ENCODE measurements around the gene AMACR.
"Not testable (repeated sequence)": the region's sequence is repeated elsewhere in the genome, so short reads cannot be mapped to it uniquely, and the experiment has no call there.

The AMACR gene

DNA sequence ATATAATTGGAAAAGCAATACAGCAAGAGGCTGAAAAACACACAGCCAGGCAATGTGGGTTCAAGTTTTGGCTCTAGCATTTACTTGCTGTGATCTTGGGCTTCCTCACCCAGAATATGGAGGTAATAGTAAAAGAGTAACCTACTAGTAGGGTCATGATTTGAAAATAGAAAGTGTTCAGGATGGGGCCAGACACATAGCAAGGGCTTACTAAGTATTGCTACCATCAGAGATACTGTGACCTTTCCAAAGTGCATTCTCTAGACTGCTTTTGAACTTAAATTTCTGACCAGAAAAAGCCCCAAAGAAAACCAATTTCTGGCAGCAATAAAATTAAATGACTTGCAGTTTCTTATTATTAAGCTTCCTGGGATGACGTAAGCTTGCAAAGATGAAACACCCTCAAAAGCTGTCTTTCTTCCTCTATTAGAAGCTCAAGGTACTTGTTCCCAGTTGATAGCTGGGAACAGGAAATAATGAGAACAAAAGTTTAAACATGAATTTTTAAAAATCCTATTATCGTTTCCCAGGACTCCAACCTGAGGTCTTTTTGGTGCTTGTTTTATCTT lies 43.6 kb downstream of the AMACR start:
- no peak for DNase-seq

DNA sequence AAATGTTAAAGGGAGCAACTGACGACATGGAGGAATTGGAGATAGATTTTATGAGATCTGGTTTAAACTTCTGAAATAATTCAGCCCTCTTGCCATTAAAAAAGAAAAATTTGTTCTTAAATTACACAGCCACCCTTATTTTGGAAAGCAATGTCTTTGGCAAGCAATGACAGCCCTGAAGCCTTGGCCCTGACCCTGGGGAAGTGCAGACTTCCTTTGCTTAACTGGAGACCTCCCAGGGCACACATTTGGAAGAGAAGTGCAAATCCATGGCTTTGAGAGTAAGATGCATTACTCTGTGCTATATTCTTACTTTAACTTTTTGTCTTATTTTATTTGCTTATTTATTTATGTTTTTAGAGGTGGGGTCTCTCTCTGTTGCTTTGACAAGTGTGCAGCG lies 49.7 kb downstream of the AMACR start:
- DNase-seq = no peak

DNA sequence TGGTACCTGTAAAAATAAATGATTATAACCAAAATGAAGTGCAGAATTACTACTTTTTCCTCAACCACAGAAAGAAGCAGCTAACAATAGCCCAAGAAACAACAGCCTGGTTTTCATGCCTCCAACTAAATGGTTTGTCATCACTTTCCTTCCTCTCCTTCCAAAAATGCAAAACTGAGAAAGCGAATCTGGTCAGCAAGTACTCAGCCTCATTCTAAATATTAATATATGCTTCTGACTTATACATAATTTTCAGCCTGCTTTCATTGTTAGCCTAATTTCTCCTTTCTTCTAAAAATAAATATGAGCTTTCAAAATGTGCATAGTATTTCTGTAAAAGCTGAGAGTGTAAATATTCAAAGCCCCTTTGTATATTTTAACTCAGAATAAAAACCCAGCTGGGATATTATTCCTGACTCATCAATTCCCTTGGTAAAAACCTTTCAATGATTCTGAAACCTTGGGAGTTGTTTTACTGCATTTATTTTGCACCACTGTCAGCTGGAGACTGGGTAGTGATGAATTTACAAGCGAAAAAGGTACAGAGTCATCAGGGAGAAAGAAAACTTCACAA lies 50.2 kb downstream of the AMACR start:
- no peak for DNase-seq

DNA sequence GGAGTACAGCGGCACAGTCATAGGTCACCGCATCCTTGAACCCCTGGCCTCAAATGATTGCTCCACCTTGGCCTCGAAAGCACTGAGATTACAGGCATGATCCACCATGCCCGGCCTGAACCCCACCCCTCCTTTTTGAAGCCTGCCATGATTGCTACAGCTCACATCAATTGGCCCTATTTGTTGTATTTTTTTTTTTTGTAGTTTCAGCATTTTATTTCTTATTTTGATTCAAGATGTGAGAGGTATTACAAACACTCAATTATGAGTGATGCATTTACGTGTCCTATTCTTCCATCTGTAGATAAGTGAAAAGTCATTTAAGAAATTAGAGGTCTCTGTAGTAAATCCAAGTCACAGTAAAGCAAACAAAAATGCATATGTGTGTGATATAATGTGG lies 55.7 kb downstream of the AMACR start:
- not testable (repeated sequence) for DNase-seq

DNA sequence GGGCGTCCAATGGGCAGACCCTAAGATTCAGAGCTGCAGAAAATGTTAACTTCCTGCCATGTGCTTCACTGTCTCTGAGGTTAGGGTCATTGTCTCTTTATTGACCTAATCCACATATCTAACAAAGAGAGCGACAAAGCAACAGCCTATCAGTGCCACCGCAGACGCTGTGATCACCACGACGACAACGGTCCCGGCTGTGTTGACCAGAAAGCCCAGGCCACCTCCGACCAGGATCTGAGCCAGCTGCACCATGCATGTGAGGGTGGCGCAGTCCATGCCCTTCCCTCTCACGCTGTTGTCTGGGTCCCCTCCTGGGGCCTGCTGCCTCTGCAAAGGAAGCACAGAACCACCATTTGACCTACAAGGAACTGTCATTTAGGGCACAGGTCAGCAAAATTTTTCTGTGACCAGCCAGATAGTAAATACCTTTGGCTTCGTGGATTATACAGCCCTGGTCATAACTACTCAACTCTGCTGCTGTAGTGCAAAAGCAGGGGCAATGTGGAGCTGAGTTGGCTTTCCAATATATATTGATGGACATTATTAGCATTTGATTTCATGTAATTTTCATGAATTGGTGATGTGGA lies 63.2 kb downstream of the AMACR start:
- DNase-seq = no peak

DNA sequence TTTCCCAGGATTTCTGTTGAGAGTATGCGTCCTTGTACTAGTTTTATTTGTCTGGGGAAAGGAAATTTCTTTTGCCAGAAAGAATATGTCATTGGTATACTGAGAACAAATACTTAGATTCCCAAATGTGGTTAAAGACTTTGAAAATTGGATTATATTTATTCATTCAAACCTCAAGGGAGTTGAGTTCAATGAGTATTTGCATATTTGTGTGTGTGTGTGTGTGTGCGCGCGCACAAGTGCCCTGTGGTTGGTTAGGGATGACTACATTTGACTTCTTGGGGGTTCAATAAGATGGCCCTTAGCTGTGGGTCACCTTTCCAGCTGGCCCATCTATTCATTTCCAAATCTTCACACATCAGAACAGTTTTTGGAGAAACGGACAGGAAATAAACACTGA lies 66.8 kb downstream of the AMACR start:
- no peak for DNase-seq

DNA sequence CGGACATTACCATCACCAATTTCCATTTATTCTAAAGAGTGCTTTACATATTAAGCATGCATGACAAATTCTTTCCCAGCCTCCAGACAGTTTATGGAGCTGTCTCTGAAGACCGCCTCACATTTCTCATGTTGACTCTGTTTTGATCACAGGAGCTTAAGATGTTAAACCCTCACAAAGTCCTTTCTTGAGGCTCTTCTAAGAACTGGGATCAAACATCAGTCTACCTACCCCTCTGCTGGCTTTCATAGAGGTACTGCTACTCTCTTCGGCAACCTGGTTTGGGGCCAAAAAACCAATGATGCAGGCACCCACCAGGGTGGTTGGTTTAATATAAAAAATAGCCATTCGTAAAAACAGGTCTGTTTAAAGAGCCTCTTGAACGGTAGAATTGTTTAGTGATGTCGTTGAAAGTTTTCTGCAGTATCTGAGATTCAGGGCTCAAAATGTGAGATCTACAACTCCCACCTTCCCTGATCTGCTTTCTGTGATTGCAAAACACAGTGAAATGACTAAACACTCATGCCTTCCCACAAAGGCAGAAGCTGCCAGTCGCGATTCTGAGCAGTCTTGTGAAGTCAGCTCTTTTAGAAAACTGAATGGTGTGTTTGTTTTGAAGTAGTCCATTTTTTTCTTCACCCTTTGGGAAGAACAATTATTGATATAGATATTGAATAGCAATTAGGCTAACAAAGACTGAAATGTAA lies 68.1 kb downstream of the AMACR start:
- DNase-seq = no peak

DNA sequence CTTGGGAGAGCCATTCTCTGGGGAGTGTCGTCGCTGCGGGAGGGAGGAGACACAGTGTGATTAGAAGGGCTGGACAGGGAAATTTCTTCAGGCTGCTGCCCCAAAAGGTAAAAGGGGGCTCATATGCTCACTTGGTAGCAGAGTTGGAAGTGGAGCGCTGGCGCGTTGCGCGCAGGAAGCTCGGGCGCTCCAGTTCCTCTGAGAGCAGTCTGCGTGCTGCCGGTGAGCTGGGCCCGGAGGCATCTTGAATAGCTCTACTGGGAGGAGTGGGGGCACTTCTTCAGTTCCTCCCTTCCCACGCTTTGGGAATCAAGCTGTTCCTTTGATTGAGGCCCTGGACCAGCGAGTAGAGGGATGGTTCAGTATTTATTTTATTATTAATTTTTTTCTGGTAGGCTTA lies 69.0 kb downstream of the AMACR start:
- no peak for DNase-seq

DNA sequence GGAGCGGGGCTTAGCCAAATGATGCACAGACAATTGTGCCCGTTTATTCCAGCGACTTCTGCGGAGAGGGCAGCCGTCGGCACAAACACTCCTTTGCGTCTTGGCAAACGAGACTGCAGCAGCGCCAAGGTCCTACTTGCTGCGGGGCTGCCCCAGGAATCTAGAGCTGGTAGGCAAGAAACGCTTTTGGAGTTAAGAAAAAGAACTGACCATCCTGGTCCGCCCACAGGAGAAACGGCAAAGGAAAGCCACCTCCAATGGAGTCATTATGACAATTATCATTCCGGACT lies 69.4 kb downstream of the AMACR start:
- DNase-seq = no peak

DNA sequence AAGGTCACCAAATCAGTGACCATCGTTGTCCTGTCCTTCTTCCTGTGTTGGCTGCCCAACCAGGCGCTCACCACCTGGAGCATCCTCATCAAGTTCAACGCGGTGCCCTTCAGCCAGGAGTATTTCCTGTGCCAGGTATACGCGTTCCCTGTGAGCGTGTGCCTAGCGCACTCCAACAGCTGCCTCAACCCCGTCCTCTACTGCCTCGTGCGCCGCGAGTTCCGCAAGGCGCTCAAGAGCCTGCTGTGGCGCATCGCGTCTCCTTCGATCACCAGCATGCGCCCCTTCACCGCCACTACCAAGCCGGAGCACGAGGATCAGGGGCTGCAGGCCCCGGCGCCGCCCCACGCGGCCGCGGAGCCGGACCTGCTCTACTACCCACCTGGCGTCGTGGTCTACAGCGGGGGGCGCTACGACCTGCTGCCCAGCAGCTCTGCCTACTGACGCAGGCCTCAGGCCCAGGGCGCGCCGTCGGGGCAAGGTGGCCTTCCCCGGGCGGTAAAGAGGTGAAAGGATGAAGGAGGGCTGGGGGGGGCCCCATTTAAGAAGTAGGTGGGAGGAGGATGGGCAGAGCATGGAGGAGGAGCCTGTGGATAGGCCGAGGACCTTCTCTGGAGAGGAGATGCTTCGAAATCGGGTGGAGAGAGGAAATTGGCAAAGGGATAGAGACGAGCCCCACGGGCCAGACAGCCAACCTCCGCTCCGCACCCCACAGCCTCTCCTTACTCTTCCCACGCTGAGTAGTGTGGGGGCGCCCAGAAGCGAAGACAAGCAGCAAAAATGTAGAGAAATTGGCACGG lies 69.9 kb downstream of the AMACR start:
- DNase-seq = no peak

DNA sequence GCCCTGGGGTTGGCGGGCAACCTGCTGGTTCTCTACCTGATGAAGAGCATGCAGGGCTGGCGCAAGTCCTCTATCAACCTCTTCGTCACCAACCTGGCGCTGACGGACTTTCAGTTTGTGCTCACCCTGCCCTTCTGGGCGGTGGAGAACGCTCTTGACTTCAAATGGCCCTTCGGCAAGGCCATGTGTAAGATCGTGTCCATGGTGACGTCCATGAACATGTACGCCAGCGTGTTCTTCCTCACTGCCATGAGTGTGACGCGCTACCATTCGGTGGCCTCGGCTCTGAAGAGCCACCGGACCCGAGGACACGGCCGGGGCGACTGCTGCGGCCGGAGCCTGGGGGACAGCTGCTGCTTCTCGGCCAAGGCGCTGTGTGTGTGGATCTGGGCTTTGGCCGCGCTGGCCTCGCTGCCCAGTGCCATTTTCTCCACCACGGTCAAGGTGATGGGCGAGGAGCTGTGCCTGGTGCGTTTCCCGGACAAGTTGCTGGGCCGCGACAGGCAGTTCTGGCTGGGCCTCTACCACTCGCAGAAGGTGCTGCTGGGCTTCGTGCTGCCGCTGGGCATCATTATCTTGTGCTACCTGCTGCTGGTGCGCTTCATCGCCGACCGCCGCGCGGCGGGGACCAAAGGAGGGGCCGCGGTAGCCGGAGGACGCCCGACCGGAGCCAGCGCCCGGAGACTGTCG lies 70.7 kb downstream of the AMACR start:
- no peak for DNase-seq

DNA sequence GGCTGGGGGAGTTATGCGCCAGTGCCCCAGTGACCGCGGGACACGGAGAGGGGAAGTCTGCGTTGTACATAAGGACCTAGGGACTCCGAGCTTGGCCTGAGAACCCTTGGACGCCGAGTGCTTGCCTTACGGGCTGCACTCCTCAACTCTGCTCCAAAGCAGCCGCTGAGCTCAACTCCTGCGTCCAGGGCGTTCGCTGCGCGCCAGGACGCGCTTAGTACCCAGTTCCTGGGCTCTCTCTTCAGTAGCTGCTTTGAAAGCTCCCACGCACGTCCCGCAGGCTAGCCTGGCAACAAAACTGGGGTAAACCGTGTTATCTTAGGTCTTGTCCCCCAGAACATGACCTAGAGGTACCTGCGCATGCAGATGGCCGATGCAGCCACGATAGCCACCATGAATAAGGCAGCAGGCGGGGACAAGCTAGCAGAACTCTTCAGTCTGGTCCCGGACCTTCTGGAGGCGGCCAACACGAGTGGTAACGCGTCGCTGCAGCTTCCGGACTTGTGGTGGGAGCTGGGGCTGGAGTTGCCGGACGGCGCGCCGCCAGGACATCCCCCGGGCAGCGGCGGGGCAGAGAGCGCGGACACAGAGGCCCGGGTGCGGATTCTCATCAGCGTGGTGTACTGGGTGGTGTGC lies 71.4 kb downstream of the AMACR start, which contains the start of gene RXFP3:
Gene RXFP3 (plus strand): TSS at position 6 of the 636 bp plus-strand sequence. CDS start 355 bp downstream, at position 361.
- no peak for DNase-seq
